GM12878 (cell line): ENCODE results near the gene ZNF418. TPM values are rescaled to one million over a fixed set of nuclear protein-coding genes. Genes with fewer than 3 reads are reported as not detected.

Source experiments
- ATAC-seq: fragments of 200-7000 bp; cut with Tn5 transposase; 3 replicates; pipeline ENCODE4 v1.9.1; 2020; ENCODE audit warnings: mild to moderate bottlenecking, moderate library complexity
- BruUV-seq: library from RNA; stranded (reverse); fragments of 400-500 nt; replicated peaks from 2 replicates; lab custom pipeline; 2021; lab: Mats Ljungman, UMichigan
- CTCF ChIA-PET: fragments of 300-600 bp; sonication (Branson Sonifier 250); formaldehyde crosslinking; extraction: SDS; loops from one replicate; lab custom pipeline; 2021; ENCODE audit warnings: inconsistent platforms; lab: Yijun Ruan, JAX
- POLR2A ChIA-PET: fragments of 350-600 bp; formaldehyde crosslinking; extraction: SDS; loops from one replicate; lab custom pipeline; 2021; ENCODE audit warnings: inconsistent platforms; lab: Charles Lee
- RAD21 ChIA-PET: fragments of 300-600 bp; sonication (Branson Sonifier 250); formaldehyde crosslinking; loops from one replicate; lab custom pipeline; 2023; ENCODE audit warnings: antibody characterized with exemption; ENCODE audit not compliant: unreplicated experiment; lab: Charles Lee
- SMC1A ChIA-PET: fragments of 300-600 bp; sonication (Branson Sonifier 250); formaldehyde crosslinking; loops from one replicate; lab custom pipeline; 2023; ENCODE audit not compliant: unreplicated experiment, uncharacterized antibody; lab: Charles Lee
- DNase-seq: peaks from one replicate; pipeline ENCODE4 v3.0.0-alpha.2; 2011; ENCODE audit warnings: low read depth, low spot score
- FAIRE-seq: peaks from 3 replicates; lab custom pipeline; 2011; peaks lifted over from hg19 to GRCh38; lab: Jason Lieb, UNC
- H2AFZ ChIP-seq: 2 replicates; pipeline ENCODE4 v1.6.0; 2011; ENCODE audit warnings: low read depth, low read length, control low read depth; ENCODE audit not compliant: control insufficient read depth
- H3K27ac ChIP-seq: 2 replicates; pipeline ENCODE4 v1.5.1; 2011; ENCODE audit warnings: control low read depth; ENCODE audit not compliant: control insufficient read depth, insufficient read depth
- H3K27me3 ChIP-seq, 2 experiments: replicated peaks in 1 of 2; 2 replicates each; pipeline versions ENCODE4 v1.6.0 to v1.6.1; 2011; ENCODE audit warnings: low read length in 1 of 2; ENCODE audit not compliant: control insufficient read depth in 2 of 2, insufficient read depth in 2 of 2
- H3K36me3 ChIP-seq, 2 experiments: 2 replicates each; pipeline ENCODE4 v1.5.1; 2011; ENCODE audit warnings: low read length in 1 of 2; ENCODE audit not compliant: control insufficient read depth in 2 of 2, insufficient read depth in 2 of 2
- H3K4me1 ChIP-seq: 2 replicates; pipeline ENCODE4 v1.6.1; 2011; ENCODE audit warnings: mild to moderate bottlenecking, low read length, moderate library complexity, mixed read lengths; ENCODE audit not compliant: control insufficient read depth, insufficient read depth
- H3K4me2 ChIP-seq: 2 replicates; pipeline ENCODE4 v1.6.0; 2011; ENCODE audit warnings: control low read depth; ENCODE audit not compliant: control insufficient read depth, insufficient read depth
- H3K4me3 ChIP-seq: fragments of 200-600 bp; sonication (generic); 2 replicates; pipeline ENCODE4 v1.5.1; 2016
- H3K79me2 ChIP-seq: 2 replicates; pipeline ENCODE4 v1.6.0; 2011; ENCODE audit warnings: low read length; ENCODE audit not compliant: control insufficient read depth, insufficient read depth
- H3K9ac ChIP-seq: 2 replicates; pipeline ENCODE4 v1.8.0; 2011; ENCODE audit warnings: low read length, control low read depth, mixed read lengths; ENCODE audit not compliant: control insufficient read depth, insufficient read depth
- H3K9me3 ChIP-seq: replicated peaks from 3 replicates; pipeline ENCODE4 v1.5.1; 2011; ENCODE audit warnings: mild to moderate bottlenecking, low read length; ENCODE audit not compliant: control insufficient read depth, insufficient read depth
- H4K20me1 ChIP-seq: 2 replicates; pipeline ENCODE4 v1.6.0; 2011; ENCODE audit not compliant: control insufficient read depth, insufficient read depth
- ATF7 ChIP-seq: fragments of 450-650 bp; IDR thresholded peaks from 2 replicates; pipeline ENCODE4 v1.6.1; 2016; ENCODE audit warnings: low read depth, mild to moderate bottlenecking
- BCLAF1 ChIP-seq: fragments of 450-650 bp; IDR thresholded peaks from 2 replicates; pipeline ENCODE4 v1.6.1; 2017; ENCODE audit warnings: antibody characterized with exemption, mild to moderate bottlenecking, moderate library complexity
- CBFB ChIP-seq: IDR thresholded peaks from 2 replicates; pipeline ENCODE4 v1.6.1; 2016; ENCODE audit warnings: antibody characterized with exemption, low read depth
- CHD1 ChIP-seq: IDR thresholded peaks from 2 replicates; pipeline ENCODE4 v1.6.1; 2012; ENCODE audit warnings: low read depth, low read length, improper control_type of control experiment
- CHD2 ChIP-seq: IDR thresholded peaks from 2 replicates; pipeline ENCODE4 v1.6.1; 2011; ENCODE audit warnings: low read depth, low read length, improper control_type of control experiment, borderline replicate concordance
- KAT2A ChIP-seq: conservative IDR thresholded peaks from 2 replicates; pipeline ENCODE4 v1.6.1; 2011; ENCODE audit warnings: low read depth, low read length; ENCODE audit not compliant: control insufficient read depth
- MYC ChIP-seq: IDR thresholded peaks from 2 replicates; pipeline ENCODE4 v1.6.1; 2011; ENCODE audit warnings: mild to moderate bottlenecking, low read length, moderate library complexity, inconsistent platforms; ENCODE audit not compliant: insufficient read depth, insufficient replicate concordance, insufficient read length, severe bottlenecking
- NFXL1 ChIP-seq: fragments of 450-650 bp; IDR thresholded peaks from 2 replicates; pipeline ENCODE4 v1.6.1; 2017; ENCODE audit warnings: antibody characterized with exemption, mild to moderate bottlenecking, borderline replicate concordance
- NFYB ChIP-seq: IDR thresholded peaks from 2 replicates; pipeline ENCODE4 v1.6.1; 2011; ENCODE audit warnings: low read depth, mild to moderate bottlenecking, low read length, improper control_type of control experiment, moderate library complexity; ENCODE audit not compliant: insufficient read depth
- PAX8 ChIP-seq: fragments of 450-650 bp; IDR thresholded peaks from 2 replicates; pipeline ENCODE4 v1.6.1; 2017; ENCODE audit warnings: mild to moderate bottlenecking, moderate library complexity
- RAD21 ChIP-seq: IDR thresholded peaks from 2 replicates; pipeline ENCODE4 v1.6.1; 2011; ENCODE audit warnings: mild to moderate bottlenecking, low read depth, low read length, moderate library complexity; ENCODE audit not compliant: insufficient read depth
- SKIL ChIP-seq: fragments of 450-650 bp; IDR thresholded peaks from 2 replicates; pipeline ENCODE4 v1.6.1; 2017; ENCODE audit warnings: mild to moderate bottlenecking, low read depth, inconsistent platforms; ENCODE audit not compliant: poor library complexity, severe bottlenecking
- TCF7 ChIP-seq: IDR thresholded peaks from 2 replicates; pipeline ENCODE4 v1.6.1; 2014; ENCODE audit warnings: antibody characterized with exemption, borderline replicate concordance
- ZNF217 ChIP-seq: fragments of 450-650 bp; IDR thresholded peaks from 2 replicates; pipeline ENCODE4 v1.6.1; 2017; ENCODE audit warnings: antibody characterized with exemption, mild to moderate bottlenecking
- ZNF622 ChIP-seq: fragments of 450-650 bp; IDR thresholded peaks from 2 replicates; pipeline ENCODE4 v1.6.1; 2017; ENCODE audit warnings: mild to moderate bottlenecking, inconsistent platforms
- WGBS: methylation state at CpG from one replicate; pipeline ENCODE4 v1.1.6; 2016; ENCODE audit warnings: low lambda C conversion rate; ENCODE audit not compliant: insufficient replicate concordance, insufficient coverage; ENCODE audit errors: missing lambda C conversion rate; 5-methylcytosine and 5-hydroxymethylcytosine counted together
- in situ Hi-C: fragments of 300-500 bp; cut with MboI; formaldehyde crosslinking; loops from 9 replicates; pipeline ENCODE4 v1.14.3; 2018; ENCODE audit warnings: mixed read lengths
- intact Hi-C: fragments of 100-400 bp; cut with micrococcal nuclease; formaldehyde crosslinking; loops from one replicate; pipeline ENCODE4 v1.14.2; 2022; ENCODE audit not compliant: unreplicated experiment
- polyA plus RNA-seq, 11 experiments: library from polyadenylated mRNA; depleted of rRNA in 4 of 11; unstranded in 6 of 11; stranded (reverse) in 5 of 11; fragments of >200 nt; fragmentation: Nextera tagmentation in 4 of 11; fragmentation: Illumina TruSeq in 1 of 11; extraction: Ambion mirVana in 4 of 11; extraction: Trizol in 1 of 11; gene quantifications; 1 replicate in 1 of 11; 2 replicates in 10 of 11; pipeline versions ENCODE4 v1.2.1 to v1.2.3, GENCODE V29; 2011 to 2016; ENCODE audit warnings: inconsistent platforms in 2 of 11, missing spikeins in 2 of 11, low read depth in 1 of 11
- total RNA-seq, 4 experiments: library from RNA; depleted of rRNA in 3 of 4; stranded (reverse); fragments of >200 nt in 3 of 4; fragmentation: Illumina TruSeq in 1 of 4; extraction: Trizol in 1 of 4; gene quantifications; 2 replicates each; pipeline versions ENCODE4 v1.2.1 to v1.2.3, GENCODE V29; 2013 to 2021

The ZNF418 gene
- total and polyA plus RNA-seq, 10 of the 15 experiments (the other 5 are each of a cell fraction or from before 2014, with no cell fraction given) = 0.20 to 1.3 (median 0.59) TPM; not detected in 1

GRCh38 chr19:57964761-57965160 is 29.6 kb upstream of the ZNF418 start:
- RAD21 ChIA-PET = no interaction called here

GRCh38 chr19:57961785-57962184 is 26.6 kb upstream of the ZNF418 start:
- no peaks in the 10 kb centered on the region for H3K27me3 ChIP-seq
- ChIA-PET RAD21 (no interaction called here), SMC1A (no interaction called here), CTCF (no interaction called here), POLR2A (no interaction called here)
- H3K4me1 ChIP-seq = no peaks in the 10 kb centered on the region
- no peaks in the 10 kb centered on the region for H3K36me3 ChIP-seq
- no peak overlapping the region for H3K4me2 ChIP-seq
- H3K9ac ChIP-seq = no peak overlapping the region
- H3K4me3 ChIP-seq = no peak overlapping the region
- BruUV-seq = no TSS peak
- ATAC-seq = no peak
- TF ChIP-seq KAT2A (no peak), NFXL1 (no peak), ZNF217 (no peak), CBFB (no peak), CHD1 (no peak), ZNF622 (no peak), SKIL (no peak), TCF7 (no peak), ATF7 (no peak), BCLAF1 (no peak), RAD21 (no peak), MYC (no peak)
- in situ Hi-C loops (no loop called here), intact Hi-C loops (no loop called here)
- no peak overlapping the region for H2AFZ ChIP-seq
- H3K27ac ChIP-seq = no peak overlapping the region
- whole genome bisulfite sequencing = 7% methylated on average over 1 of the region's 1 CpG
- H3K79me2 ChIP-seq = no peaks in the 10 kb centered on the region
- no peaks in the 10 kb centered on the region for H4K20me1 ChIP-seq
- FAIRE-seq = no peak
- peaks cover 5% of the 10 kb centered on the region; the same call in 1 of the 3 replicates for H3K9me3 ChIP-seq
- DNase-seq = no peak

More at GRCh38 chr19:57964761-57965160, 29.6 kb upstream of the ZNF418 start:
- no peak overlapping the region for H3K4me2 ChIP-seq
- no peak for TF ChIP-seq CHD2
- no peak for TF ChIP-seq PAX8
- TF ChIP-seq NFYB = no peak
- TF ChIP-seq, all 136 proteins: peak for 0
- Histone ChIP-seq H3K9ac (no peak overlapping the region), H3K79me2 (no peaks in the 10 kb centered on the region), H4K20me1 (no peaks in the 10 kb centered on the region), H3K9me3 (peaks cover 5% of the 10 kb centered on the region; the same call in 2 of the 3 replicates), H3K36me3 (no peaks in the 10 kb centered on the region), H3K4me1 (no peaks in the 10 kb centered on the region), H3K27ac (no peak overlapping the region), H3K27me3 (no peaks in the 10 kb centered on the region), H3K4me3 (no peak overlapping the region), H2AFZ (no peak overlapping the region)
- in situ Hi-C loops (no loop called here), intact Hi-C loops (no loop called here)
- no TSS peak for BruUV-seq
- no peak for ATAC-seq
- WGBS = 72% methylated on average over 8 of the region's 8 CpGs
- FAIRE-seq = no peak
- DNase-seq = no peak
- ChIA-PET SMC1A (no interaction called here), CTCF (no interaction called here), POLR2A (no interaction called here)
